ENCODE results near the gene IFITM1.

IFITM1 gene

GRCh38 chr11:350033-350722, 36.3 kb downstream of the IFITM1 start:
- peak; percentile 2 for DNase-seq

GRCh38 chr11:350723-351255, 36.9 kb downstream of the IFITM1 start:
- DNase-seq, result peak; percentile 53

GRCh38 chr11:351411-351810, 37.6 kb downstream of the IFITM1 start:
- DNase-seq, result peak; percentile 57

GRCh38 chr11:352456-353031, 38.7 kb downstream of the IFITM1 start:
- peak; percentile 34 for DNase-seq

- DNase-seq, result peak; percentile 61
Observed at GRCh38 chr11:353179-353873, 39.5 kb downstream of the IFITM1 start.

- peak; percentile 93 for DNase-seq
Observed at GRCh38 chr11:355581-356458, 42.0 kb downstream of the IFITM1 start.

GRCh38 chr11:356610-357009, 42.8 kb downstream of the IFITM1 start:
- DNase-seq, result peak; percentile 36

- peak; percentile 10 for DNase-seq
Observed at GRCh38 chr11:357582-357981, 43.7 kb downstream of the IFITM1 start.

- peak; percentile 34 for DNase-seq
Observed at GRCh38 chr11:358129-358800, 44.4 kb downstream of the IFITM1 start.

GRCh38 chr11:359181-359714, 45.4 kb downstream of the IFITM1 start:
- peak; percentile 67 for DNase-seq

GRCh38 chr11:360326-361280, 46.8 kb downstream of the IFITM1 start:
- DNase-seq, result peak; percentile 59

- peak; percentile 56 for DNase-seq
Observed at GRCh38 chr11:362642-363442, 49.0 kb downstream of the IFITM1 start.

- peak; percentile 14 for DNase-seq
Observed at GRCh38 chr11:363443-363805, 49.6 kb downstream of the IFITM1 start.

- DNase-seq, result peak; percentile 88
Observed at GRCh38 chr11:363948-364761, 50.3 kb downstream of the IFITM1 start.
